Hepatocyte (in vitro differentiated cells): ENCODE measurements around the gene C1QTNF3.
"Not testable (repeated sequence)": the region's sequence is repeated elsewhere in the genome, so short reads cannot be mapped to it uniquely, and the experiment has no call there.

Source experiments
- EZH2 ChIP-seq: fragments of 200-600 bp; sonication (generic); IDR thresholded peaks from 2 replicates; pipeline ENCODE4 v1.6.1; 2016; ENCODE audit warnings: antibody characterized with exemption, mild to moderate bottlenecking, borderline replicate concordance
- EZH2phosphoT487 ChIP-seq: fragments of 200-600 bp; sonication (generic); IDR thresholded peaks from one replicate; pipeline ENCODE4 v1.6.1; 2018; ENCODE audit warnings: antibody characterized with exemption, mild to moderate bottlenecking, low read depth, moderate library complexity; ENCODE audit not compliant: unreplicated experiment, severe bottlenecking
- TF ChIP-seq, protein P1 (sequence below): fragments of 200-600 bp; sonication (generic); IDR thresholded peaks from 2 replicates; pipeline ENCODE4 v1.5.1; 2016; ENCODE audit warnings: antibody characterized with exemption, mild to moderate bottlenecking; ENCODE audit not compliant: poor library complexity

- TF ChIP-seq, protein P1, sequence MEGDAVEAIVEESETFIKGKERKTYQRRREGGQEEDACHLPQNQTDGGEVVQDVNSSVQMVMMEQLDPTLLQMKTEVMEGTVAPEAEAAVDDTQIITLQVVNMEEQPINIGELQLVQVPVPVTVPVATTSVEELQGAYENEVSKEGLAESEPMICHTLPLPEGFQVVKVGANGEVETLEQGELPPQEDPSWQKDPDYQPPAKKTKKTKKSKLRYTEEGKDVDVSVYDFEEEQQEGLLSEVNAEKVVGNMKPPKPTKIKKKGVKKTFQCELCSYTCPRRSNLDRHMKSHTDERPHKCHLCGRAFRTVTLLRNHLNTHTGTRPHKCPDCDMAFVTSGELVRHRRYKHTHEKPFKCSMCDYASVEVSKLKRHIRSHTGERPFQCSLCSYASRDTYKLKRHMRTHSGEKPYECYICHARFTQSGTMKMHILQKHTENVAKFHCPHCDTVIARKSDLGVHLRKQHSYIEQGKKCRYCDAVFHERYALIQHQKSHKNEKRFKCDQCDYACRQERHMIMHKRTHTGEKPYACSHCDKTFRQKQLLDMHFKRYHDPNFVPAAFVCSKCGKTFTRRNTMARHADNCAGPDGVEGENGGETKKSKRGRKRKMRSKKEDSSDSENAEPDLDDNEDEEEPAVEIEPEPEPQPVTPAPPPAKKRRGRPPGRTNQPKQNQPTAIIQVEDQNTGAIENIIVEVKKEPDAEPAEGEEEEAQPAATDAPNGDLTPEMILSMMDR = not testable (repeated sequence)
- not testable (repeated sequence) for TF ChIP-seq EZH2, EZH2phosphoT487
These were observed 40.9 kb upstream of the C1QTNF3 start for GRCh38 chr5:34083898-34084297.
